ENCODE data around the gene SEC14L5.

- TF ChIP-seq ZNF274 (IDR thresholded peaks at IDR 0.05; ENCODE audit: low read length) (no peak), ZNF274 (tag by site-specific recombination; IDR thresholded peaks at IDR 0.05; ENCODE audit: borderline replicate concordance) (no peak), ZNF311 (tag by site-specific recombination; IDR thresholded peaks at IDR 0.05; ENCODE audit: borderline replicate concordance) (no peak)
Measured at GRCh38 chr16:4915226-4915761, 42.8 kb upstream of the SEC14L5 start.

Measured in HEK293 (cell line).